Measurements from ENCODE around the gene TBR1. TPM values are rescaled to one million over a fixed set of nuclear protein-coding genes. Genes with fewer than 3 reads are reported as not detected.

TBR1 gene
- total RNA-seq, 2 donors from 2014 or later = not detected

DNA sequence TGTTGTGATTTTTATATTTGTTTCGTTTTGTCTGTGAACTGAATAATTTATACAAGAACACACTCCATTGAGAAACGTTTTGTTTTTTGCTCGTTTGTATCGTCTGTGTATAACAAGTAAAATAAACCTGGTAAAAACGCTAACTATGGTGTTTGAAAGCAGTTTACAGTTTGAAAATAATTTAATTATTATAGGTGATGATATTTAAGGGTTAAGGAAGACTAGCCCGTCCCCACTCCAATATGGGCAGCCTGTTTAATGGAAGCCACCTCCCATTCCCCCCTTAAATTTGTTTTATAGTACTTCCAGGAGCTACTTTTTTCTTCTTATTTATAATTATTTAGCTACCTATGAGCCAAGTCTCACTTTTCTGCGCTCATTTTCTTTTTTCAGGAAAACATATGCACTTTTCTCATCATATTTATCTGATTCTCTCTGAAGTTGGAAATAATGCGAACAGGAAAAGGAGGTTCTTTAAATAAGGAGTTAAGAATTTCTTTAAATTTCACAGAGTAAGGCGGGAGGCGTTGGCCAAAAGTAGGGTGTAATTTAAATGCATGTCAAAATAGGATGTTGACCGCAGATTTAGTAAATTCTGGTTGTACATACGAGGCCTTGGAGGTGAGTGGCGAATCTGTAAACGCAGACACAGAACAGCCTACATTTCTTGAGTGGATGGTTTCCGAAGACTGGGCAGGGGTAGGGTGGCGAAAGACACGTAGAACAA lies 9.8 kb downstream of the TBR1 start:
- no peak for DNase-seq (ENCODE audit: low spot score)
- intact Hi-C loops (cut with DNase I) = no loop called here

- intact Hi-C loops (cut with DNase I) = no loop called here
- no peak for DNase-seq (ENCODE audit: low spot score)
Measured at GRCh38 chr2:161426455-161426921, 10.4 kb downstream of the TBR1 start.

DNA sequence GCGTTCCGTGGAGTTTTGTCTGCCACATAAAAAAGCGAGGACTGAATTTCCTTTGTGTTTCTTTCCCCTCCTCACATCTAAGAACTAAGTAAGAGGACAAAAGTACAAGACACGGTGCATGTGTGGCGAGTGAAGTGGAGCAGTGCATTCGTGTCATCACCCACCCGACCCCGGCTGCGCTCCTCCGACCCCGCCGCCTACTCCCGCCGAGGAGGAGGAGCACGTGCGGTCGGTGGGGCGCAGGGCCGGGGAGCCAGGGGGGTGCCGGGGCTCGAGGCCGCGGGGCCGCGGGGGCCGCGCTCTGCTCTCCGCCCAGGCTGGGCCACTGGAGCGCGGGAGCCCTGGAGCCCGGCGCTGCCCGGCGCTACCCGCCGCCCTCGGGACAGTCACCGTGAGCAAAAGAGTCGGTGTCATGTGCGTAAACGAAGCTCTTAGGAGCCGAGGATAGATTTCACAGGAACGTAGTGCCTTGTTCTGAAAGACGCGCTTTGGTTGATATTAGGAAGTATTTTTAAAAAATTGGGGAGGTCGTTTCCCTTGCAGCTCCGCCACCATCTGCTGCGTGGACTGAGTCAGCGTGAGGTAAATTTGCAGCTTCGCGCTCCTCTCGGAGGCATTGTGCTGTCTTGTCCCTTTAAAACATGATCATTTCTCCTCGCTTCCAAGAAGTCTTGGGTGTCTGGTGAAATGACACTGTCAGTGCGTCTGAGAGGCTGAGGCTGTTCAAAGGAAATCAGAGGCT lies 11.0 kb downstream of the TBR1 start:
- intact Hi-C loops (cut with DNase I) = no loop called here
- DNase-seq (ENCODE audit: low spot score) = no peak

DNA sequence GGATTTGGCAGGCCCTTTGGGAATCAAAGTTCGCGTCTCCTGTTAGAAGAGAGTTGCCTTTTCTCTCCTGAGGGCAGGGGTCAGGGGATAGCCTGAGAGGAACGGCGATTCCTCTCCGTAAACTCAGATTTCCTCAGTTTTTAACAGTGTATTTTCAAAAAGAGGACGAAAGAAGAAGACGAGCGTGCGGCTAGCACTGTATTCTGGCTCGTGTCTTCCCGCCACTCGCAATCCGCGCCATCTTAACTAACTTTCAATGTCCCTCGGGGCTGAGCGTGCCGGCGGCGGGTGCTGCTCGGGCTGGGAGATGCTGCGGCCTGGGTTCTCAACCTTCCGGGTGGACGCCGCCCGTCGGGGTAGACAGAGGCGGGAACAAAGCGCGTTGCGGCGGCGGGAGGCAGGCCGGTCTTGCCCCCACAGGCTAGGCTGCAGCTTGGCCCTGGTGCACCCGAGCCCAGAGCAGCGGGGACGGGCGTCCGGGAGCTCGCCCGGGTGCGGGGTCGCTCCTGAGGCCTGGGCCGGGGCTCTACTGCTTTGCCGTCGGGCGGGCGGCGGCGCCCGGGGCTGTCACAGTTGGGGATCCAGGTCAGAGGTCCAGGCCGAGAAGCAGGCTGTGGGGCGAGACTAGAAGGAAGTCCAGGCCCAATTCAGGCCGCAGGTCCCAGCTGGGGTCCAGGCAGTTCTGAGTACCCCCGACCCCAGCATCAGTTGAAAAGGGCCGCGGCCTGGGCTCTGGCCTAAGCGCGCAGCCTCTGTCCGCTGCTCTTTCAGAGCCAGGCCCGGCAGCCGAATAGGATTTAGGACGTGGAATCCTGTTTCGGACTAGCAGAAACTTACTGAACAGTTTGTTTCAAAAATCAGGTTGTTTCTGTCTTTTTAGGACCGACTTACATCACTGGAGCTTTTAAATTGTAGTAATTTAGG lies 11.8 kb downstream of the TBR1 start:
- intact Hi-C loops (cut with DNase I) = no loop called here
- DNase-seq (ENCODE audit: low spot score) = peak; percentile 81

DNA sequence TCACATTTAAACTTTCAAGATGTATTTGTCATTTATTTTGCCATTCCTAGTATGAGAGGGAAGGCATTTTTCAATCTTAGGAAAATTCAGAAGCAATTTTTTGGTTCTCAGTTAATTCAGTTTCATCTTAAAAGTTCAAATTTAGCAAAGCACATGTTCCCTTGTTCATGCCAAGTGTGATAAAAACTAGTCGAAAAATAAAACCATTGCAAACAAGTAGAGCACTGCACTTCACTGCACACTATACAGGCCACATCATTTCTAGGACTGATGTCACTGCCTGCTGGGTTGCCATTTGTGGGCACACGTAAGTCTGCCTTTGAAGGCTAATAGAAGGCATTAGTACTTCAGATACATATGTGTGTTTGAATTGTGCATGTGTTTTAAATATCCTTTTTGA lies 14.3 kb downstream of the TBR1 start:
- no peak for DNase-seq (ENCODE audit: low spot score)
- intact Hi-C loops (cut with DNase I) = no loop called here

- intact Hi-C loops (cut with DNase I) = no loop called here
- no peak for DNase-seq (ENCODE audit: low spot score)
Measured at GRCh38 chr2:161432107-161432506, 16.0 kb downstream of the TBR1 start.

DNA sequence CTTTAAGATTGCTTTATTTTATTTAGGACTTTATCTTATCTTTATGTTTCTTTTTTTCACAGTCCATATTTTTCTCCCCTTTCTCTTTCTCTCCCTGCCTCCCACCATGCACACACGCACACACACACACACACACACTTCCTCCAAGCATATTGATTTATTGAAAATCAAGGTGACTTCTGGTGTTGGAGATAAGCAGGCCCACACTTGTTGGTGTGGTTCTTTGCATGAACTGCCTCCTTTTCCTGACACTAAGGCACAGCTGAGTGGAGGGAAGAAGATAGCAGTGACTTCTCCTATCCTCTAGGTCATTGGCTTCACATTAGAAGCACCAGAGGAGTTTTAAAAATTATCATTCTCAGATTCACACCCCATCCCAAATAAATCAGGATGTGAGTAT lies 18.0 kb downstream of the TBR1 start:
- DNase-seq (ENCODE audit: low spot score) = no peak
- intact Hi-C loops (cut with DNase I) = no loop called here

GRCh38 chr2:161436411-161436810 lies 20.3 kb downstream of the TBR1 start:
- no peak for DNase-seq (ENCODE audit: low spot score)
- intact Hi-C loops (cut with DNase I) = no loop called here

GRCh38 chr2:161438598-161438997 lies 22.5 kb downstream of the TBR1 start:
- DNase-seq (ENCODE audit: low spot score) = no peak
- intact Hi-C loops (cut with DNase I) = no loop called here

DNA sequence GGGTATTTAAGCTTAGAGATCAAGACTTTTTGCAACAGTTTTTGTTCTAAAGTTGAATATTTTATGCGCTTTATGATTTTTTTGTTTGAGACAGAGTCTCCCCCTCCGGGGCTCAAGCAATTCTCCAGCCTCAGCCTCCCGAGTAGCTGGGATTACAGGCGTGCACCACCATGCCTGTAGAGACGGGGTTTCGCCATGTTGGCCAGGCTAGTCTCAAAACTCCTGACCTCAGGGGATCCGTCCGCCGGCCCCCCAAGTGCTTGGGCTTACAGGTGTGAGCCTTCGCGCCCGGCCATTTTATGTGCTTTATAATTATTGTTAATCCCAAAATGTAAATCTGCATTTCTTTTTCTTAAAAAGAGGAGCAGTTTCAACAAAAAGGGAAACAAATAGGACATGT lies 29.0 kb downstream of the TBR1 start:
- intact Hi-C loops (cut with DNase I) = no loop called here
- DNase-seq (ENCODE audit: low spot score) = no peak

- DNase-seq (ENCODE audit: low spot score) = no peak
- intact Hi-C loops (cut with DNase I) = no loop called here
Measured at GRCh38 chr2:161448431-161448830, 32.3 kb downstream of the TBR1 start.

- no peak for DNase-seq (ENCODE audit: low spot score)
- intact Hi-C loops (cut with DNase I) = no loop called here
Measured at GRCh38 chr2:161471631-161472030, 55.5 kb downstream of the TBR1 start.

- intact Hi-C loops (cut with DNase I) = no loop called here
- DNase-seq (ENCODE audit: low spot score) = no peak
Measured at GRCh38 chr2:161474920-161475319, 58.8 kb downstream of the TBR1 start.

Other genes starting within 250 kb of the TBR1 start
- 10 to 100 TPM; 43.8 to 51.3 TPM for gene PSMD14, start 107.9 kb upstream of the TBR1 start, total RNA-seq
- gene SLC4A10, start 208.1 kb downstream of the TBR1 start, total RNA-seq = not detected

All from posterior vena cava (tissue), 2 donors.